WTC11 (cell line): Measurements from ENCODE around the gene GRM5. TPM values are rescaled to one million over a fixed set of nuclear protein-coding genes. Genes with fewer than 3 reads are reported as not detected.

Experiments used
- ATAC-seq: fragments of 200-7000 bp; cut with Tn5 transposase; 2 replicates; pipeline ENCODE4 v1.10.0; 2021; ENCODE audit warnings: mild to moderate bottlenecking, moderate library complexity
- CTCF ChIA-PET: fragments of 300-600 bp; sonication (Branson Sonifier 250); formaldehyde crosslinking; loops from one replicate; lab custom pipeline; 2021; ENCODE audit warnings: antibody characterized with exemption; lab: Charles Lee
- POLR2A ChIA-PET: fragments of 350-600 bp; sonication (Branson Sonifier 250); formaldehyde crosslinking; loops from one replicate; lab custom pipeline; 2021; ENCODE audit warnings: antibody characterized with exemption; lab: Charles Lee
- DNase-seq: peaks from one replicate; pipeline ENCODE4 v3.0.0; 2021; ENCODE audit warnings: low spot score
- H3K27ac Mint-ChIP-seq: 2 replicates; pipeline ENCODE4 v1.8.0; 2021; ENCODE audit warnings: mixed read lengths
- H3K27me3 Mint-ChIP-seq: 2 replicates; pipeline ENCODE4 v1.8.0; 2021; ENCODE audit warnings: low read depth, mild to moderate bottlenecking, moderate library complexity, mixed read lengths
- H3K36me3 Mint-ChIP-seq: 2 replicates; pipeline ENCODE4 v1.8.0; 2021; ENCODE audit warnings: mixed read lengths
- H3K4me1 Mint-ChIP-seq: 2 replicates; pipeline ENCODE4 v1.8.0; 2022; ENCODE audit warnings: mixed read lengths
- H3K4me3 Mint-ChIP-seq: 2 replicates; pipeline ENCODE4 v1.8.0; 2021; ENCODE audit warnings: mild to moderate bottlenecking, moderate library complexity, mixed read lengths
- H3K9me3 Mint-ChIP-seq: 2 replicates; pipeline ENCODE4 v1.8.0; 2021; ENCODE audit warnings: mixed read lengths
- CREM ChIP-seq: sonication (generic); formaldehyde crosslinking; IDR thresholded peaks from 2 replicates; pipeline ENCODE4 v1.8.1; 2022; ENCODE audit warnings: mild to moderate bottlenecking, missing genetic modification reagents, moderate library complexity
- ESRRA ChIP-seq: sonication (generic); formaldehyde crosslinking; IDR thresholded peaks from 2 replicates; pipeline ENCODE4 v1.8.1; 2022; ENCODE audit warnings: mild to moderate bottlenecking, missing genetic modification reagents, borderline replicate concordance
- ETV6 ChIP-seq: sonication (generic); formaldehyde crosslinking; IDR thresholded peaks from 2 replicates; pipeline ENCODE4 v1.8.1; 2022; ENCODE audit warnings: mild to moderate bottlenecking, missing genetic modification reagents
- GABPB1 ChIP-seq: sonication (generic); formaldehyde crosslinking; IDR thresholded peaks from 2 replicates; pipeline ENCODE4 v1.8.1; 2023; ENCODE audit warnings: mild to moderate bottlenecking, missing genetic modification reagents
- HMGA2 ChIP-seq: fragments of 250-450 bp; sonication (Bioruptor Pico); IDR thresholded peaks from 2 replicates; pipeline ENCODE4 v1.4.0; 2021; ENCODE audit warnings: mild to moderate bottlenecking, moderate library complexity
- JAZF1 ChIP-seq: fragments of 250-450 bp; sonication (Bioruptor Pico); IDR thresholded peaks from 2 replicates; pipeline ENCODE4 v1.9.0; 2021; ENCODE audit warnings: moderate library complexity, mild to moderate bottlenecking, inconsistent platforms
- NR1H2 ChIP-seq: sonication (generic); formaldehyde crosslinking; IDR thresholded peaks from 2 replicates; pipeline ENCODE4 v1.9.0; 2021; ENCODE audit warnings: mild to moderate bottlenecking, moderate library complexity, missing genetic modification reagents
- NR2C2 ChIP-seq: sonication (generic); formaldehyde crosslinking; IDR thresholded peaks from 2 replicates; pipeline ENCODE4 v1.8.0; 2022; ENCODE audit warnings: mild to moderate bottlenecking, missing genetic modification reagents
- NR3C1 ChIP-seq: sonication (generic); formaldehyde crosslinking; conservative IDR thresholded peaks from 2 replicates; pipeline ENCODE4 v1.8.1; 2023; ENCODE audit warnings: low read depth, mild to moderate bottlenecking, missing genetic modification reagents
- OVOL2 ChIP-seq: fragments of 250-450 bp; sonication (Bioruptor Pico); IDR thresholded peaks from 2 replicates; pipeline ENCODE4 v1.9.0; 2021; ENCODE audit warnings: mild to moderate bottlenecking, borderline replicate concordance
- TP53 ChIP-seq: sonication (generic); formaldehyde crosslinking; IDR thresholded peaks from 2 replicates; pipeline ENCODE4 v1.8.1; 2023; ENCODE audit warnings: mild to moderate bottlenecking, missing genetic modification reagents
- ZNF396 ChIP-seq: fragments of 250-450 bp; sonication (Bioruptor Pico); IDR thresholded peaks from 2 replicates; pipeline ENCODE4 v1.8.0; 2021; ENCODE audit warnings: mild to moderate bottlenecking, moderate library complexity, borderline replicate concordance
- total RNA-seq: library from RNA; stranded (reverse); gene quantifications from 3 replicates; pipeline ENCODE4 v1.2.3, GENCODE V29; 2021
- TF ChIP-seq, protein P1 (sequence below): sonication (generic); formaldehyde crosslinking; IDR thresholded peaks from 2 replicates; pipeline ENCODE4 v1.8.1; 2023; ENCODE audit warnings: mild to moderate bottlenecking, missing genetic modification reagents, moderate library complexity
- TF ChIP-seq, protein P2 (sequence below): sonication (generic); formaldehyde crosslinking; conservative IDR thresholded peaks from 2 replicates; pipeline ENCODE4 v1.8.1; 2023; ENCODE audit warnings: mild to moderate bottlenecking, low read depth, missing genetic modification reagents, moderate library complexity
- TF ChIP-seq, protein P3 (sequence below): fragments of 250-450 bp; sonication (Bioruptor Pico); IDR thresholded peaks from 2 replicates; pipeline ENCODE4 v1.9.0; 2021; ENCODE audit warnings: mild to moderate bottlenecking
- TF ChIP-seq, protein P4 (sequence below): sonication (generic); formaldehyde crosslinking; IDR thresholded peaks from 2 replicates; pipeline ENCODE4 v1.8.0; 2023; ENCODE audit warnings: mild to moderate bottlenecking, missing genetic modification reagents
- TF ChIP-seq, protein P5 (sequence below): sonication (generic); formaldehyde crosslinking; IDR thresholded peaks from 2 replicates; pipeline ENCODE4 v1.8.0; 2023; ENCODE audit warnings: missing genetic modification reagents
- TF ChIP-seq, protein P6 (sequence below): fragments of 250-450 bp; sonication (Bioruptor Pico); conservative IDR thresholded peaks from 2 replicates; pipeline ENCODE4 v1.9.0; 2021; ENCODE audit warnings: mild to moderate bottlenecking
- TF ChIP-seq, protein P7 (sequence below): fragments of 250-450 bp; sonication (Bioruptor Pico); IDR thresholded peaks from 2 replicates; pipeline ENCODE4 v1.9.0; 2021; ENCODE audit warnings: moderate library complexity, mild to moderate bottlenecking, inconsistent platforms, borderline replicate concordance
- TF ChIP-seq, protein P8 (sequence below): sonication (generic); formaldehyde crosslinking; IDR thresholded peaks from 2 replicates; pipeline ENCODE4 v1.8.0; 2022; ENCODE audit warnings: mild to moderate bottlenecking, missing genetic modification reagents

GRM5 gene
- total RNA-seq, 1 experiment from 2014 or later: 0.13 TPM

DNA sequence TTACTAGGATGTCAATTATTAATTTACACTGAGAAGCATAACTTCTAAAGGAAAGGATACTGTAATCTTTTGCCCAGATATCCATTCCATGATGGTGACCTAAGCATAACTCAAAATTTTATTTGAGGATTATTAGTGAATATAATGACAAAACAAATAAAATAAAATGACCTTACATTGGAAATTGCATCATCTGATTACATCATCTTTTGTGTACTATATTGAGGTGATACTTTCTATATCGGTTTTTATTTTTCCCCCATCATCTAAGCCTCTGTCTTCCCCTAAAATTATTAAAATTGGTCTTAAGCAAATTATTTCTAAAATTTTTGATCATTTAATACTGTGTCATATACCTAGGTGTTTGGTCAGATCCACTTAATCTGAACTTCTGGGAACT lies 578.1 kb downstream of the GRM5 start:
- TF ChIP-seq, protein P1, sequence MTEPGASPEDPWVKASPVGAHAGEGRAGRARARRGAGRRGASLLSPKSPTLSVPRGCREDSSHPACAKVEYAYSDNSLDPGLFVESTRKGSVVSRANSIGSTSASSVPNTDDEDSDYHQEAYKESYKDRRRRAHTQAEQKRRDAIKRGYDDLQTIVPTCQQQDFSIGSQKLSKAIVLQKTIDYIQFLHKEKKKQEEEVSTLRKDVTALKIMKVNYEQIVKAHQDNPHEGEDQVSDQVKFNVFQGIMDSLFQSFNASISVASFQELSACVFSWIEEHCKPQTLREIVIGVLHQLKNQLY (CRISPR knock-in tag): no peak
- TF ChIP-seq HMGA2 (CRISPR knock-in tag) (no peak), CREM (CRISPR knock-in tag) (no peak), ESRRA (no peak), OVOL2 (CRISPR knock-in tag) (no peak), JAZF1 (CRISPR knock-in tag) (no peak), TP53 (CRISPR knock-in tag) (no peak), NR2C2 (CRISPR knock-in tag) (no peak), ZNF396 (CRISPR knock-in tag) (no peak), GABPB1 (CRISPR knock-in tag) (no peak), ETV6 (CRISPR knock-in tag) (no peak), NR1H2 (CRISPR knock-in tag) (no peak), NR3C1 (CRISPR knock-in tag) (no peak)
- TF ChIP-seq, protein P2, sequence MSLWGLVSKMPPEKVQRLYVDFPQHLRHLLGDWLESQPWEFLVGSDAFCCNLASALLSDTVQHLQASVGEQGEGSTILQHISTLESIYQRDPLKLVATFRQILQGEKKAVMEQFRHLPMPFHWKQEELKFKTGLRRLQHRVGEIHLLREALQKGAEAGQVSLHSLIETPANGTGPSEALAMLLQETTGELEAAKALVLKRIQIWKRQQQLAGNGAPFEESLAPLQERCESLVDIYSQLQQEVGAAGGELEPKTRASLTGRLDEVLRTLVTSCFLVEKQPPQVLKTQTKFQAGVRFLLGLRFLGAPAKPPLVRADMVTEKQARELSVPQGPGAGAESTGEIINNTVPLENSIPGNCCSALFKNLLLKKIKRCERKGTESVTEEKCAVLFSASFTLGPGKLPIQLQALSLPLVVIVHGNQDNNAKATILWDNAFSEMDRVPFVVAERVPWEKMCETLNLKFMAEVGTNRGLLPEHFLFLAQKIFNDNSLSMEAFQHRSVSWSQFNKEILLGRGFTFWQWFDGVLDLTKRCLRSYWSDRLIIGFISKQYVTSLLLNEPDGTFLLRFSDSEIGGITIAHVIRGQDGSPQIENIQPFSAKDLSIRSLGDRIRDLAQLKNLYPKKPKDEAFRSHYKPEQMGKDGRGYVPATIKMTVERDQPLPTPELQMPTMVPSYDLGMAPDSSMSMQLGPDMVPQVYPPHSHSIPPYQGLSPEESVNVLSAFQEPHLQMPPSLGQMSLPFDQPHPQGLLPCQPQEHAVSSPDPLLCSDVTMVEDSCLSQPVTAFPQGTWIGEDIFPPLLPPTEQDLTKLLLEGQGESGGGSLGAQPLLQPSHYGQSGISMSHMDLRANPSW (CRISPR knock-in tag): no peak
- TF ChIP-seq, protein P3, sequence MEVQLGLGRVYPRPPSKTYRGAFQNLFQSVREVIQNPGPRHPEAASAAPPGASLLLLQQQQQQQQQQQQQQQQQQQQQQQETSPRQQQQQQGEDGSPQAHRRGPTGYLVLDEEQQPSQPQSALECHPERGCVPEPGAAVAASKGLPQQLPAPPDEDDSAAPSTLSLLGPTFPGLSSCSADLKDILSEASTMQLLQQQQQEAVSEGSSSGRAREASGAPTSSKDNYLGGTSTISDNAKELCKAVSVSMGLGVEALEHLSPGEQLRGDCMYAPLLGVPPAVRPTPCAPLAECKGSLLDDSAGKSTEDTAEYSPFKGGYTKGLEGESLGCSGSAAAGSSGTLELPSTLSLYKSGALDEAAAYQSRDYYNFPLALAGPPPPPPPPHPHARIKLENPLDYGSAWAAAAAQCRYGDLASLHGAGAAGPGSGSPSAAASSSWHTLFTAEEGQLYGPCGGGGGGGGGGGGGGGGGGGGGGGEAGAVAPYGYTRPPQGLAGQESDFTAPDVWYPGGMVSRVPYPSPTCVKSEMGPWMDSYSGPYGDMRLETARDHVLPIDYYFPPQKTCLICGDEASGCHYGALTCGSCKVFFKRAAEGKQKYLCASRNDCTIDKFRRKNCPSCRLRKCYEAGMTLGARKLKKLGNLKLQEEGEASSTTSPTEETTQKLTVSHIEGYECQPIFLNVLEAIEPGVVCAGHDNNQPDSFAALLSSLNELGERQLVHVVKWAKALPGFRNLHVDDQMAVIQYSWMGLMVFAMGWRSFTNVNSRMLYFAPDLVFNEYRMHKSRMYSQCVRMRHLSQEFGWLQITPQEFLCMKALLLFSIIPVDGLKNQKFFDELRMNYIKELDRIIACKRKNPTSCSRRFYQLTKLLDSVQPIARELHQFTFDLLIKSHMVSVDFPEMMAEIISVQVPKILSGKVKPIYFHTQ (CRISPR knock-in tag): no peak
- TF ChIP-seq, protein P4, sequence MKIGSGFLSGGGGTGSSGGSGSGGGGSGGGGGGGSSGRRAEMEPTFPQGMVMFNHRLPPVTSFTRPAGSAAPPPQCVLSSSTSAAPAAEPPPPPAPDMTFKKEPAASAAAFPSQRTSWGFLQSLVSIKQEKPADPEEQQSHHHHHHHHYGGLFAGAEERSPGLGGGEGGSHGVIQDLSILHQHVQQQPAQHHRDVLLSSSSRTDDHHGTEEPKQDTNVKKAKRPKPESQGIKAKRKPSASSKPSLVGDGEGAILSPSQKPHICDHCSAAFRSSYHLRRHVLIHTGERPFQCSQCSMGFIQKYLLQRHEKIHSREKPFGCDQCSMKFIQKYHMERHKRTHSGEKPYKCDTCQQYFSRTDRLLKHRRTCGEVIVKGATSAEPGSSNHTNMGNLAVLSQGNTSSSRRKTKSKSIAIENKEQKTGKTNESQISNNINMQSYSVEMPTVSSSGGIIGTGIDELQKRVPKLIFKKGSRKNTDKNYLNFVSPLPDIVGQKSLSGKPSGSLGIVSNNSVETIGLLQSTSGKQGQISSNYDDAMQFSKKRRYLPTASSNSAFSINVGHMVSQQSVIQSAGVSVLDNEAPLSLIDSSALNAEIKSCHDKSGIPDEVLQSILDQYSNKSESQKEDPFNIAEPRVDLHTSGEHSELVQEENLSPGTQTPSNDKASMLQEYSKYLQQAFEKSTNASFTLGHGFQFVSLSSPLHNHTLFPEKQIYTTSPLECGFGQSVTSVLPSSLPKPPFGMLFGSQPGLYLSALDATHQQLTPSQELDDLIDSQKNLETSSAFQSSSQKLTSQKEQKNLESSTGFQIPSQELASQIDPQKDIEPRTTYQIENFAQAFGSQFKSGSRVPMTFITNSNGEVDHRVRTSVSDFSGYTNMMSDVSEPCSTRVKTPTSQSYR (CRISPR knock-in tag): no peak
- TF ChIP-seq, protein P5, sequence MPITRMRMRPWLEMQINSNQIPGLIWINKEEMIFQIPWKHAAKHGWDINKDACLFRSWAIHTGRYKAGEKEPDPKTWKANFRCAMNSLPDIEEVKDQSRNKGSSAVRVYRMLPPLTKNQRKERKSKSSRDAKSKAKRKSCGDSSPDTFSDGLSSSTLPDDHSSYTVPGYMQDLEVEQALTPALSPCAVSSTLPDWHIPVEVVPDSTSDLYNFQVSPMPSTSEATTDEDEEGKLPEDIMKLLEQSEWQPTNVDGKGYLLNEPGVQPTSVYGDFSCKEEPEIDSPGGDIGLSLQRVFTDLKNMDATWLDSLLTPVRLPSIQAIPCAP: no peak
- TF ChIP-seq, protein P6, sequence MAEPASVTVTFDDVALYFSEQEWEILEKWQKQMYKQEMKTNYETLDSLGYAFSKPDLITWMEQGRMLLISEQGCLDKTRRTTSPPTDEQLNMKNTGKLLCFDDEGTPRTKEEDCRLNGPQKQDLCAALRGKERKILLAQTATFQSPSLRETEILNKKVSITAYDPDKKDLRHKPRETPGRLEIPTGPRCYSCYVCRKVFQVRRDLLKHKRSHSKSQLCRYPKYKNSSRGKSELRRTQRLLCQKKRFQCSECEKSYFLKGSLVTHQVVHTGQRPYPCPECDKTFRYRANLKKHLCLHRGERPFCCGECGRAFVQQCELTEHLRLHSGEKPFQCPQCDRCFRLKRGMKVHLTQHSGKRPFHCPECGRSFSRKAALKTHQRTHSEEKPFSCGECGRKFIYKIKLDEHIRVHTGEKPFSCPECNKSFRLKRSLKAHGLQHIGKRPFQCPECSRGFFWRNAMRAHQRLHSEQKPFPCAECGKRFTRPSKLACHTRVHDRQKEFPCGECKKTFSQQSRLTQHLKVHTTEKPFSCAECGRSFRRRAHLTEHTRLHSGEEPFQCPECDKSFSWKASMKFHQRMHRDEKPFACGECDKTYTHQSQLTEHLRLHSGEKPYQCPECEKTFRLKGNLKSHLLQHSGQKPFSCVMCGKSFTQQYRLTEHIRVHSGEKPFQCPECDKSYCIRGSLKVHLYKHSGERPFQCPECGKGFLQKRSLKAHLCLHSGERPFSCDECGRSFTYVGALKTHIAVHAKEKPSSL (CRISPR knock-in tag): no peak
- TF ChIP-seq, protein P7, sequence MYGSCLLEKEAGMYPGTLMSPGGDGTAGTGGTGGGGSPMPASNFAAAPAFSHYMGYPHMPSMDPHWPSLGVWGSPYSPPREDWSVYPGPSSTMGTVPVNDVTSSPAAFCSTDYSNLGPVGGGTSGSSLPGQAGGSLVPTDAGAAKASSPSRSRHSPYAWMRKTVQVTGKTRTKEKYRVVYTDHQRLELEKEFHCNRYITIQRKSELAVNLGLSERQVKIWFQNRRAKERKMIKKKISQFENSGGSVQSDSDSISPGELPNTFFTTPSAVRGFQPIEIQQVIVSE (CRISPR knock-in tag): no peak
- TF ChIP-seq, protein P8, sequence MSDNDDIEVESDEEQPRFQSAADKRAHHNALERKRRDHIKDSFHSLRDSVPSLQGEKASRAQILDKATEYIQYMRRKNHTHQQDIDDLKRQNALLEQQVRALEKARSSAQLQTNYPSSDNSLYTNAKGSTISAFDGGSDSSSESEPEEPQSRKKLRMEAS: no peak
- ATAC-seq (no peak), DNase-seq (no peak)
- H3K27ac Mint-ChIP-seq: no peak overlapping the region
- CTCF ChIA-PET: no interaction called here
- peaks cover 9% of the 10 kb centered on the region for H3K4me1 Mint-ChIP-seq
- H3K4me3 Mint-ChIP-seq: no peak overlapping the region
- H3K27me3 Mint-ChIP-seq: no peaks in the 10 kb centered on the region
- peaks cover 8% of the 10 kb centered on the region for H3K9me3 Mint-ChIP-seq
- POLR2A ChIA-PET: no interaction called here
- no peaks in the 10 kb centered on the region for H3K36me3 Mint-ChIP-seq
